ENCODE measurements around the gene STAG1.

GRCh38 chr3:136632625-136633081, 119.5 kb downstream of the STAG1 start:
- TF ChIP-seq CTCF (IDR thresholded peaks at IDR 0.05) = no peak
- no peak for TF ChIP-seq POLR2A (IDR thresholded peaks at IDR 0.05)
- TF ChIP-seq POLR2AphosphoS5 (IDR thresholded peaks at IDR 0.05) = no peak
- TF ChIP-seq EP300 (IDR thresholded peaks at IDR 0.05) = no peak
